Hematopoietic multipotent progenitor cell treated with erythropoietin and hydrocortisone succinate and interleukin-3 and kit ligand, for 6 days (in vitro differentiated cells): ENCODE measurements around the gene NUDT3.

Experiments used
- DNase-seq: peaks from one replicate; pipeline ENCODE4 v3.0.0-alpha.2; 2015

NUDT3 gene

GRCh38 chr6:34237722-34238584 lies 154.5 kb downstream of the NUDT3 start:
- DNase-seq = peak; percentile 85

GRCh38 chr6:34237316-34237721 lies 155.2 kb downstream of the NUDT3 start:
- no peak for DNase-seq

GRCh38 chr6:34236443-34237315 lies 155.8 kb downstream of the NUDT3 start, which contains the start of gene HMGA1:
Gene HMGA1 (plus strand): TSS chr6:34236873. CDS start chr6:34240781, 3,908 bp downstream.
- peak; percentile 97 for DNase-seq

- peak; percentile 84 for DNase-seq
Observed at GRCh38 chr6:34236131-34236442, 156.4 kb downstream of the NUDT3 start.

GRCh38 chr6:34235307-34236130 lies 156.9 kb downstream of the NUDT3 start:
- peak; percentile 77 for DNase-seq

- DNase-seq = no peak
Observed at GRCh38 chr6:34234667-34235306, 157.7 kb downstream of the NUDT3 start.

GRCh38 chr6:34233867-34234266 lies 158.6 kb downstream of the NUDT3 start:
- no peak for DNase-seq

GRCh38 chr6:34232901-34233300 lies 159.6 kb downstream of the NUDT3 start:
- DNase-seq = no peak

GRCh38 chr6:34231566-34232336 lies 160.7 kb downstream of the NUDT3 start:
- no peak for DNase-seq

GRCh38 chr6:34230653-34231371 lies 161.7 kb downstream of the NUDT3 start:
- DNase-seq = peak; percentile 57

- no peak for DNase-seq
Observed at GRCh38 chr6:34229877-34230276, 162.6 kb downstream of the NUDT3 start.
